Hematopoietic multipotent progenitor cell treated with erythropoietin and hydrocortisone succinate and interleukin-3 and kit ligand, for 15 days (in vitro differentiated cells): ENCODE results near the gene ZNF503.

Experiments used
- DNase-seq: peaks from one replicate; pipeline ENCODE4 v3.0.0-alpha.2; 2015; ENCODE audit warnings: low spot score

The ZNF503 gene

GRCh38 chr10:75353183-75353582, 48.4 kb downstream of the ZNF503 start:
- DNase-seq, result no peak

DNA sequence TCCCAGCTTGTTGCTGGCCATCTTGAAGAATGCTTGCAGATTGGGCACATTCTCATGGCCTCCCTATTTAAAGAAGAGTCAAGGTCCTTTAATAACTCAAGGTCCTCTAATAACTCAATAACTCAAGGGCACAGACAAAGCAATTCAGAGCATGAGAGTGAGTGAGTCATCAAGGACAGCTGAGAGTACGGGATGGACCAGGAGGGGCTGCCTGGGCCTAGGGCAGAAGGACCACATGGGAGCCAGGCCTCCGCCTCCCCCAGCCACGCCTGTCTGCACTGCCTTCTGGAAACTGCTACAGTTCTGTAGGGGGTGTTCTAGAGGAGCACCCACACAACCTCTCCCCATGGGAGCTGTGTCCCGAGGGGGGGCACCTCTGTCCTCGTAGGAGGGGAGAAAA, 48.9 kb downstream of the ZNF503 start:
- DNase-seq, result no peak

- no peak for DNase-seq
Measured at GRCh38 chr10:75351637-75352036, 49.9 kb downstream of the ZNF503 start.

DNA sequence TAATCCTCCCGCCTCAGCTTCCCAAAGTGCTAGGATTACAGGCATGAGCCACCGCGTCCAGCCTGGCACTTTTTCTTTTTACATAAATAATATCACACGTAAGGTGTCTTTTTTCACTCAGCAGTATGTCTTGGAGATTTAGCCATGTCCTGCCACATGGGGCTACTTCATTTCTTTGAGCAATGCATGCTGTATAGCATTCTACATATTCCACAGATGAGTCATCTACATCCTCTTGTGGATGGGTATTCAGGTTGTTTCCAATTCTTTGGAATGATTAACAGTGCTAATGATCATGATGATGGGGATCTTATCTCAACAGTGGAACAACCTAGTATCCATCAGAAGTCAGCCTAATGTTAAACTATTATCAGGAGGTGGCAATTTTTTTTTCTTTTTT, 50.8 kb downstream of the ZNF503 start:
- no peak for DNase-seq
